ENCODE results near the gene ASB9. TPM values are rescaled to one million over a fixed set of nuclear protein-coding genes. Genes with fewer than 3 reads are reported as not detected.

Gene ASB9
- total and polyA plus RNA-seq, 2 donors (not counting 3 experiments of a cell fraction or from before 2014, with no cell fraction given) = 6.5 to 7.6 TPM

GRCh38 chrX:15277604-15278003 is 7.7 kb upstream of the ASB9 start:
- Histone ChIP-seq H3K9ac (replicated peaks; ENCODE audit: extremely low read depth, insufficient read depth, low read length) (no peak overlapping the region), H3K4me3 (replicated peaks in 1 of 3; ENCODE audit: insufficient read depth in 1 of 3, low read depth in 1 of 3, low read length in 3 of 3) (no peak overlapping the region), H4K20me1 (replicated peaks; ENCODE audit: control insufficient read depth, extremely low read depth, insufficient read depth, low read length) (no peaks in the 10 kb centered on the region), H2AFZ (ENCODE audit: low read depth, low read length) (no peak overlapping the region), H3K9me1 (replicated peaks; ENCODE audit: control insufficient read depth, extremely low read depth, insufficient read depth, low read length) (no peaks in the 10 kb centered on the region), H3K27me3 (ENCODE audit: control insufficient read depth in 2 of 2, insufficient read depth in 2 of 2, low read length in 2 of 2) (no peaks in the 10 kb centered on the region), H3K27ac (ENCODE audit: insufficient read depth, low read depth, low read length) (no peak overlapping the region), H3K79me2 (ENCODE audit: control insufficient read depth, insufficient read depth, low read length) (no peaks in the 10 kb centered on the region), H3K4me2 (ENCODE audit: insufficient read depth, low read length) (no peak overlapping the region), H3K36me3 (ENCODE audit: control insufficient read depth in 2 of 2, extremely low read depth in 1 of 2, insufficient read depth in 2 of 2, low read length in 2 of 2) (no peaks in the 10 kb centered on the region), H3K9me3 (replicated peaks; ENCODE audit: control insufficient read depth, insufficient read depth, low read length) (no peaks in the 10 kb centered on the region), H3K4me1 (ENCODE audit: control insufficient read depth, extremely low read depth, insufficient read depth, low read length) (no peaks in the 10 kb centered on the region)
- ChIA-PET CTCF (no interaction called here), POLR2A (no interaction called here)
- dilution Hi-C loops (cut with MboI; ENCODE audit: extremely low pct_ligation_motif_present, low sequenced_read_pairs) (no loop called here), intact Hi-C loops (cut with micrococcal nuclease) (no loop called here)
- no TSS peak for BruUV-seq (replicated peaks)
- TF ChIP-seq FOS (IDR thresholded peaks at IDR 0.05; ENCODE audit: borderline replicate concordance, insufficient read depth, low read length) (no peak), CTCF (IDR thresholded peaks at IDR 0.05; ENCODE audit: extremely low read depth in 1 of 2, insufficient read depth in 1 of 2, low read depth in 1 of 2, low read length in 2 of 2) (no peak), POLR2A (IDR thresholded peaks at IDR 0.05; ENCODE audit: low read depth, low read length) (no peak), MYC (IDR thresholded peaks at IDR 0.05; ENCODE audit: low read depth, low read length) (no peak), MAX (IDR thresholded peaks at IDR 0.05; ENCODE audit: insufficient read depth, insufficient read length) (no peak), POLR2AphosphoS5 (IDR thresholded peaks at IDR 0.05; ENCODE audit: insufficient read depth, low read depth, low read length) (no peak), JUN (IDR thresholded peaks at IDR 0.05; ENCODE audit: borderline replicate concordance, insufficient read depth, insufficient read length, low read depth) (no peak), GATA2 (IDR thresholded peaks at IDR 0.05; ENCODE audit: insufficient read depth, insufficient read length, low read depth, low read length) (no peak), EZH2 (IDR thresholded peaks at IDR 0.05; ENCODE audit: borderline replicate concordance, low read depth, low read length, severe bottlenecking) (no peak)
- FAIRE-seq (no peak), DNase-seq (ENCODE audit: low read depth, low spot score) (no peak)

All from endothelial cell of umbilical vein (primary cell).